Esophagus muscularis mucosa (tissue), 3 donors: ENCODE data around the gene OTULINL.

Experiments used
- CTCF ChIP-seq, 3 experiments: fragments of 200-600 bp in 2 of 3; fragments of 450-650 bp in 1 of 3; sonication (generic) in 2 of 3; IDR thresholded peaks; one replicate each; pipeline ENCODE4 v1.5.1; 2017 to 2019; ENCODE audit warnings: antibody characterized with exemption in 3 of 3, mild to moderate bottlenecking in 2 of 3, moderate library complexity in 1 of 3
- POLR2A ChIP-seq: fragments of 450-650 bp; IDR thresholded peaks from one replicate; pipeline ENCODE4 v1.6.1; 2017; ENCODE audit warnings: antibody characterized with exemption, moderate library complexity, mild to moderate bottlenecking, low read depth

DNA sequence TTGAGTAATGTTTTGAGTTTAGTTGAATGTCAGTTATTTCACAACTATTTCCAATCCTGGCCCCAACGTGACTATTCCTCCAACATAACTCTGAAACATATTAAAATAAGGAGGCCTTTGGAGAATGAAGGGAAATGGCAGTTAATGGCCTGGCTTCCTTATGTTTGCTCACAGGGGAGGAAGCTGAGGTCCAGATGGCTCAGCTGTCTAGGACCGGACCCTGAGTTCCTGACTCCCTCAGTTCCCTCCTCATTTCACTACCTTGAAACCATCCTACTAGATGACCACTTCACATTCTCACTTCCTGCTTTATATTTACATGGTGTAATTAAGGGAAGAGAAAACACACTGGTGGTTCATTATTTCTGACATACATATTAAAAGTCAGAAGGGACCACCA, 6.6 kb downstream of the OTULINL start:
- TF ChIP-seq POLR2A (no peak), CTCF (IDR thresholded peaks at IDR 0.05) (no peak)
